SK-N-SH (cell line): ENCODE data around the gene DSCAM.

Experiments
- CTCF ChIP-seq: fragments of 200-600 bp; sonication (generic); IDR thresholded peaks from 2 replicates; pipeline ENCODE4 v1.6.1; 2017; ENCODE audit warnings: antibody characterized with exemption, mild to moderate bottlenecking, moderate library complexity
- EZH2phosphoT487 ChIP-seq: fragments of 200-600 bp; sonication (generic); IDR thresholded peaks from 2 replicates; pipeline ENCODE4 v1.6.1; 2017; ENCODE audit warnings: low read depth, mixed run types, mild to moderate bottlenecking, antibody characterized with exemption, moderate library complexity, borderline replicate concordance
- MXI1 ChIP-seq: IDR thresholded peaks from 2 replicates; pipeline ENCODE4 v1.6.1; 2012; ENCODE audit warnings: mild to moderate bottlenecking, low read depth, low read length, improper control_type of control experiment
- RCOR1 ChIP-seq: fragments of 150-350 bp; IDR thresholded peaks from 2 replicates; pipeline ENCODE4 v1.6.1; 2017; ENCODE audit warnings: antibody characterized with exemption, low read length
- RXRA ChIP-seq: IDR thresholded peaks from 2 replicates; pipeline ENCODE4 v1.4.0; 2012; ENCODE audit warnings: low read depth, mild to moderate bottlenecking, borderline replicate concordance
- SIN3A ChIP-seq: IDR thresholded peaks from 2 replicates; pipeline ENCODE4 v1.6.1; 2012; ENCODE audit warnings: low read depth, mild to moderate bottlenecking, low read length, moderate library complexity, borderline replicate concordance

- TF ChIP-seq CTCF = no peak
- TF ChIP-seq RCOR1 = no peak
- no peak for TF ChIP-seq RXRA
- TF ChIP-seq MXI1 = no peak
- TF ChIP-seq SIN3A = no peak
- TF ChIP-seq EZH2phosphoT487 = no peak
Observed at GRCh38 chr21:40563900-40564299, 283.1 kb downstream of the DSCAM start.
